T-helper 22 cell (primary cell): ENCODE results near the gene LHFPL3.
"Not testable (repeated sequence)": the region's sequence is repeated elsewhere in the genome, so short reads cannot be mapped to it uniquely, and the experiment has no call there.

ENCODE experiments used
- DNase-seq: peaks from one replicate; pipeline ENCODE4 v3.0.0-alpha.2; 2020; ENCODE audit warnings: low read depth

LHFPL3 gene

GRCh38 chr7:104895522-104896236 lies 567.3 kb downstream of the LHFPL3 start:
- DNase-seq, result no peak

- DNase-seq, result no peak
Observed at GRCh38 chr7:104898434-104898833, 570.0 kb downstream of the LHFPL3 start.

GRCh38 chr7:104900525-104901239 lies 572.3 kb downstream of the LHFPL3 start:
- DNase-seq, result no peak

- DNase-seq, result no peak
Observed at GRCh38 chr7:104901240-104901619, 572.8 kb downstream of the LHFPL3 start.

- DNase-seq, result no peak
Observed at GRCh38 chr7:104902183-104902582, 573.8 kb downstream of the LHFPL3 start.

- no peak for DNase-seq
Observed at GRCh38 chr7:104903044-104903443, 574.6 kb downstream of the LHFPL3 start.

- no peak for DNase-seq
Observed at GRCh38 chr7:104903846-104904245, 575.4 kb downstream of the LHFPL3 start.

GRCh38 chr7:104906032-104906431 lies 577.6 kb downstream of the LHFPL3 start:
- DNase-seq, result no peak

GRCh38 chr7:104906556-104906955 lies 578.2 kb downstream of the LHFPL3 start:
- DNase-seq, result no peak

GRCh38 chr7:104908636-104909035 lies 580.2 kb downstream of the LHFPL3 start:
- no peak for DNase-seq

GRCh38 chr7:104909096-104909495 lies 580.7 kb downstream of the LHFPL3 start:
- no peak for DNase-seq

GRCh38 chr7:104914421-104914820 lies 586.0 kb downstream of the LHFPL3 start:
- DNase-seq, result no peak

- no peak for DNase-seq
Observed at GRCh38 chr7:104921596-104921995, 593.2 kb downstream of the LHFPL3 start.

GRCh38 chr7:104922182-104923009 lies 594.0 kb downstream of the LHFPL3 start:
- DNase-seq, result no peak

GRCh38 chr7:104923010-104923421 lies 594.6 kb downstream of the LHFPL3 start:
- DNase-seq, result peak; percentile 25

- DNase-seq, result not testable (repeated sequence)
Observed at GRCh38 chr7:104926189-104926588, 597.8 kb downstream of the LHFPL3 start.

GRCh38 chr7:104926601-104927041 lies 598.2 kb downstream of the LHFPL3 start:
- no peak for DNase-seq

- DNase-seq, result no peak
Observed at GRCh38 chr7:104927055-104927454, 598.7 kb downstream of the LHFPL3 start.

GRCh38 chr7:104928721-104929400 lies 600.5 kb downstream of the LHFPL3 start:
- no peak for DNase-seq

- no peak for DNase-seq
Observed at GRCh38 chr7:104929921-104930320, 601.5 kb downstream of the LHFPL3 start.

GRCh38 chr7:104931181-104931781 lies 602.9 kb downstream of the LHFPL3 start:
- DNase-seq, result no peak

GRCh38 chr7:104933022-104933421 lies 604.6 kb downstream of the LHFPL3 start:
- DNase-seq, result no peak
